ENCODE data around the gene LMOD1. TPM values are rescaled to one million over a fixed set of nuclear protein-coding genes. Genes with fewer than 3 reads are reported as not detected.
"Not testable (repeated sequence)": the region's sequence is repeated elsewhere in the genome, so short reads cannot be mapped to it uniquely, and the experiment has no call there.

The LMOD1 gene
- polyA plus RNA-seq, 3 donors from 2014 or later: not detected

DNA sequence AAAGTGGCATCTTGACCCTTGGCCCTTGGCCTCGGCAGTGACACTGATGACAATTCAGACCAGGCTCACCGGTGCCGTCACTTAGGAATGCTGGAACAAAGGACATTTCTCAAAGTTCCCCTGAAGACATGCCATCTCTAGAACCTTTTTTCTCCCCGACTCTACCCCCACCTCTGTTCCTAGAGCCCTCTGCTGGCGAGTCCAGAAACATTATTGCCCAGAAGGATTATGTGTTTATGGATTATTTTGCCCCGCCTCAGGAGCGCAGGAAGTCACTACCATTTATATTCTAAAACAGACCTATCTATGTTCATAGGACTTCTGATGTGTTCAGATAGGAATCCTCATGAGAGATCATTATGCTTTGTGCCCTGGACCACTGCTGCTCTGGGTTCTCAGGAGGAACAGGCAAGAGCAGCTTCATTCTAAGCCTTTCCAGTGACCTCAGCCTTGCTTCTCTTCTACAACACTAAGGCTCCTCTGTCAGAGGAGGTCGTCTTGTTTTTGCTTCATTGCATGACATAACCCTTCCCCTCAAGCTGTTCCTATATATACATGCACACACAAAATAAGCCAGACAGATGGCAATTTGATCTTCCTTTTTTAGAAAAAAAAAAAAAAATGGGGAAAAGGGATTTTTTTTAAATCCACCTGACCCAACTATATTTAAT is 70.1 kb downstream of the LMOD1 start:
- Mint-ChIP-seq H3K4me3 (no peak overlapping the region), H3K27me3 (ENCODE audit: low read depth in 3 of 3) (no peaks in the 10 kb centered on the region), H3K36me3 (peaks cover 21 to 39% (median 22%) of the 10 kb centered on the region in 3 donors), H3K27ac (peak overlapping the region in 2 of 6 donors; percentile 20 to 51), H3K4me1 (no peaks in the 10 kb centered on the region), H3K9me3 (no peaks in the 10 kb centered on the region)
- DNase-seq: no peak

DNA sequence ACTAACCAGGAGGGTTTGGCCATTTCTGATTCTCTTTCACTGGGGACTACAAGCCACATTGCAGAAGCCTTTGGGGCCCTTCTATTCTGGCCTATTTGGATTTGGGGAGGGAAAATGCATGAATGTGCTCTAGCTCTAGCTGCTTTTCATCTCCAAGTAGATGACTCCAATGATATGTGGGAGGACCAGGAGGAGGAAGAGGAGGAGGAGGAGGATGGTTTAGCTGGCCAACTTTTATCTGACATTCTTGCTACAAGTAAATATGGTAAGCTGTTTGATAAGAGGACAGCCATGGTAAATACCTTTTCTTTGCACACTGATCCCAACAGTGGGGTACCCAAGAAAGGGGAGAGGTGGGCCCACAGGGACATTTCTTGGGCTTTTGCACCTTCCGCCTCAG is 71.7 kb downstream of the LMOD1 start:
- no peak for DNase-seq
- no peak overlapping the region for H3K27ac Mint-ChIP-seq
- no peaks in the 10 kb centered on the region for H3K9me3 Mint-ChIP-seq
- no peaks in the 10 kb centered on the region for H3K4me1 Mint-ChIP-seq
- H3K4me3 Mint-ChIP-seq: no peak overlapping the region
- peaks cover 0 to 1% (median 0%) of the 10 kb centered on the region in 3 donors for H3K27me3 Mint-ChIP-seq (ENCODE audit: low read depth in 3 of 3)
- peaks cover 28 to 54% (median 30%) of the 10 kb centered on the region in 3 donors for H3K36me3 Mint-ChIP-seq

DNA sequence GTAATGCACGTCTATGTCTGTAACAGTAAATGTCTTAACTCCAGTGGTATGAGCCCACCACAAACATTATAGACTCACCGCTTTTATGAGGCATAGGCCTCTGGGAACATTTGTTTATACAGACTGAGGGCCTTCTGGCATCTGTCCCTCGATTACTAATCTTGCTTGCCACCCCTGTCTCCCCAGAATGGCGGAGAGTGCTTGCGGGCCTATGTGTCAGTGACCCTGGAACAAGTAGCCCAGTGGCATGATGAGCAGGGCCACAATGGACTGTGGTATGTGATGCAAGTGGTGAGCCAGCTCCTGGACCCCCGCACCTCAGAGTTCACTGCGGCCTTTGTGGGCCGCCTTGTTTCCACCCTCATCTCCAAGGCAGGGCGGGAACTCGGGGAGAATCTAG is 76.0 kb downstream of the LMOD1 start:
- Mint-ChIP-seq H3K27ac (no peak overlapping the region), H3K4me1 (no peaks in the 10 kb centered on the region), H3K9me3 (no peaks in the 10 kb centered on the region), H3K36me3 (peaks cover 32 to 63% (median 34%) of the 10 kb centered on the region in 3 donors), H3K4me3 (no peak overlapping the region), H3K27me3 (ENCODE audit: low read depth in 3 of 3) (peaks cover 0 to 1% (median 0%) of the 10 kb centered on the region in 3 donors)
- DNase-seq: no peak

DNA sequence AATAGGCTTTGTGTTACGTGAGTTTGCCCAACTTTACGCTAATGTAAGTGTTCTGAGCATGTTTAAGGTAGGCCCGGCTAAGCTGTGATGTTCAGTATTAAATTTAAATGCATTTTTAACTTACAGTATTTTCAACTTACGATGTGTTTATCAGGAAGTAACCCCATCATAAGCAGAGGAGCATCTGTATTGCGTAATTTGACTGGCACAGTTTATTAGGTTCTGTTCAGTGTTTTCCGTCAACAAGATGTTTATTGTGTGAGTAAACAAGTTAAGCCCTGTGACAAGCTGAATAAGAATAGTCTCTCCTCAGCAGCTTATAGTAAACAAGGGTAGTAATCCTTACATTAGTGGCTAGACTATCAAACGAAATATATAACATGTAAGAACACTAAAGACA is 84.9 kb downstream of the LMOD1 start:
- Mint-ChIP-seq H3K4me3 (no peak overlapping the region), H3K36me3 (peaks cover 25 to 45% (median 29%) of the 10 kb centered on the region in 3 donors), H3K27ac (no peak overlapping the region), H3K9me3 (no peaks in the 10 kb centered on the region), H3K4me1 (no peaks in the 10 kb centered on the region), H3K27me3 (ENCODE audit: low read depth in 3 of 3) (no peaks in the 10 kb centered on the region)
- DNase-seq: no peak

DNA sequence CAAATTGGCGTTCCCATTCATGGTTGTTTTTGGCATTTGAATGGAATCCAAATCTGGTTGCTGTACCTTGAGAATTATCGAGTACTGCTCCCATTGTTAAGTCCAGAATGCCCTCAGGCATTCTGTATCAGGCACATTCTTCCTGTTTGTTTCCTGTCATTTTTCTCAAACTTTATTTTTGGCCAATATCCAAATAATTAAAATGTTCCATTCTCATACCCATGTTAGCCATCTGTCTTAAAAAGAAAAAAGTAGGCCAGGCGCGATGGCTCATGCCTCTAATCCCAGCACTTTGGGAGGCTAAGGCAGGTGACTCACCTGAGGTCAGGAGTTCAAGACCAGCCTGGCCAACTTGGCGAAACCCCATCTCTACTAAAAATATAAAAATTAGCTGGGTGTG is 86.9 kb downstream of the LMOD1 start:
- Mint-ChIP-seq H3K36me3 (peaks cover 37 to 61% (median 41%) of the 10 kb centered on the region in 3 donors), H3K4me1 (no peaks in the 10 kb centered on the region), H3K9me3 (no peaks in the 10 kb centered on the region), H3K27ac (no peak overlapping the region), H3K4me3 (no peak overlapping the region), H3K27me3 (ENCODE audit: low read depth in 3 of 3) (no peaks in the 10 kb centered on the region)
- DNase-seq: no peak

DNA sequence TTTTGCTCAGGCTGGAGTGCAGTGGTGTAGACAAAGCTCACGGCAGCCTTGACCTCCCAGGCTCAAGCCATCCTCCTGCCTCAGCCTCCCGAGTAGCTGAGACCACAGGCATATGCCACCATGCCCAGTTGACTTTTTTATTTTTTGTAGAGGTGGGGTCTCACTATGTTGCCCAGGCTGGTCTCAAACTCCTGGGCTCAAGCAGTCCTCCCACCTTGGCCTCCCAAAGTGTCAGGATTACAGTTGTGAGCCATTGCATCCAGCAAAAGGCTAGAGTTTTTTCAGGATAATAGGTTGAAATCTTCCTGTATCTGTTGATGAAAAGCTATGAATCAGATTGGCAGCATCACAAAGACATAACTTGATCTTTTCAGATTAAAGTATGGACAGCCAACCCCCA is 89.6 kb downstream of the LMOD1 start:
- not testable (repeated sequence) for H3K9me3 Mint-ChIP-seq; H3K4me1 Mint-ChIP-seq; H3K27me3 Mint-ChIP-seq (ENCODE audit: low read depth in 3 of 3); H3K4me3 Mint-ChIP-seq; DNase-seq; H3K27ac Mint-ChIP-seq
- H3K36me3 Mint-ChIP-seq: peaks cover 39 to 63% (median 50%) of the 10 kb centered on the region in 3 donors

DNA sequence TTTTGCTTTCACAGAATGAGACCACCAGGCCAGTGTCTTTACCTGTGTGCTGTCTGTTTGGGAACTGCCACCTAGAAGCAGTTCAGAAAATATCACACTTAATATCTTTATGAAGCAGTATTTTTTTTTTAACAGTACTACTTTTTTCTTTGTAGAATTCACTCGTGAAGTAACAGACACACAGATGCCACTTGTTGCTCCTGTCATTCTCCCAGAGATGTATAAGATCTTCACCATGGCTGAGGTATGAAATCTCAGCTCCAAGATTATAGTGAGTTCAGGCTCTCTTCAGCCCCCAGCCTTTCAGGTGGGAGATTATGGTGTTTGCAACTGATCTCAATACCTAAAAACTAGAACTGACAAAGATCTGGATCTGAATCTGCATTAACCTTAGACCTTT is 94.4 kb downstream of the LMOD1 start:
- Mint-ChIP-seq H3K27me3 (ENCODE audit: low read depth in 3 of 3) (peaks cover 0 to 2% (median 0%) of the 10 kb centered on the region in 3 donors), H3K4me1 (peaks cover 8 to 19% of the 10 kb centered on the region in 2 donors), H3K4me3 (no peak overlapping the region), H3K36me3 (peaks cover 29 to 54% (median 34%) of the 10 kb centered on the region in 3 donors), H3K27ac (no peak overlapping the region), H3K9me3 (no peaks in the 10 kb centered on the region)
- DNase-seq: no peak

DNA sequence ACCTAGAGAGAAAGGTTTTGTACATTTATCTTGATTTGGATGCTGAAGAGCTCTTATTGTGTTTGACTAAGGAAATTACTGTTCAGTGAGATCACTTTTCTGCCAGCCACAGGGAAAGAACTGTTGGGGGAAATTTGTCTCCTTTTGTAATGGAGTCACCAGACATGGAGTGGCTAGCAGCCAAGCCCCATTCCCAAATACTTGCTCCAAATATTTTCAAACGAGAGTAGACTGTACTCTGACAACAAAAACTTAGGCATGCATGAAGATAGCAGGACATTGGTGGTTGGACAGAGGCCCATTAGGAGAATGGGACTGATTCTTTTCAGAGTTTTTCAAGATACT is 96.3 kb downstream of the LMOD1 start:
- Mint-ChIP-seq H3K4me3 (no peak overlapping the region), H3K9me3 (no peaks in the 10 kb centered on the region), H3K27ac (peak overlapping the region in 1 of 6 donors; percentile 29), H3K27me3 (ENCODE audit: low read depth in 3 of 3) (peaks cover 0 to 2% (median 0%) of the 10 kb centered on the region in 3 donors), H3K4me1 (peaks cover 13 to 31% of the 10 kb centered on the region in 2 donors), H3K36me3 (peaks cover 14 to 37% (median 22%) of the 10 kb centered on the region in 3 donors)
- no peak for DNase-seq

DNA sequence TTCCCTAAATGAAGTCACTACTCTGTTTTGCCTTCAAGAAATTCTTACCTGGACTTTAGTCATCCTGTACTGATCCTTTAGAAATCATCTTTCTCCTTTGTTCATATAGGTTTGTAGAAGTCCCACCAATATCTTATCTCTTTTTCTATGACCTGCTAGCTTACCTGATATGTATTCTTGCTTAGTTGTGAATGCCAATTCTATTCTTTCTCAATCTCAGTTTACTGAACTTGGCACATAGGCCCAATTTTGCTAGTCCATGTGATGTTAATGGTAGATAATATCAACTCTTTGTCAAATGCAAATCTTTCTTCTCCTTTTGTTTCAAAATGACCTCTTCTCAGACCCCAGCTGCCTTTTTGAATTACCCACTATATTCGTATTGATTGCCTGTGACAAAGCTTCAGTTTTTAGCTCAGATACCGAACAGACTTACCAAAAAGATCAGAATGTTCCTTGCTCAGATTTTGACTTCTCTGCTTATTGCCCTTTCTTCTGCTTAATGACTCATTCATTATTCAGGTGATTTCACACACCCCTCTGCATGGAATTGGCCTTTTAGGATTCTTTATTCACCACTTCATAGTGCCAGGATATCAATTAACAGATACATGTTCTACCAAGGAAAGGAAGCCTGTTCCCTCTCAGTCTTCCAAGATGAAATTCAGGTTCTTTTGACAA is 96.8 kb downstream of the LMOD1 start:
- Mint-ChIP-seq H3K9me3 (no peaks in the 10 kb centered on the region), H3K4me3 (no peak overlapping the region), H3K27me3 (ENCODE audit: low read depth in 3 of 3) (peaks cover 0 to 2% (median 0%) of the 10 kb centered on the region in 3 donors), H3K27ac (peak overlapping the region in 1 of 6 donors; percentile 29), H3K36me3 (peaks cover 12 to 33% (median 17%) of the 10 kb centered on the region in 3 donors), H3K4me1 (peaks cover 13 to 31% of the 10 kb centered on the region in 2 donors)
- DNase-seq: no peak

DNA sequence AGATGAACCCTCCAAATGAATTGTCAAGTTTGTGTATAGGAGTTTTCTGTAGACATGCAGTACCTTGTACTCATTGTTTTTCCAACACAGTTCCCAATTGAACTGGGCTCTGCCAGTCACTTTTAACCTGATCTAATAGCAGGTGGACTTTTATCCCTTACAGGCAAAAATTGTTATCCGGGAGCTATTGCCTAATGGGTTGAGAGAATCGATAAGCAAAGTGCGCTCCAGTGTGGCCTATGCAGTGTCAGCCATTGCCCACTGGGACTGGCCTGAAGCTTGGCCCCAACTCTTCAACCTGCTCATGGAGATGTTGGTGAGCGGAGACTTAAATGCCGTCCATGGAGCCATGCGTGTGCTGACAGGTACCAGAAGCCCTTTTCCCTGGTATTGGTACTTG is 98.1 kb downstream of the LMOD1 start:
- Mint-ChIP-seq H3K27me3 (ENCODE audit: low read depth in 3 of 3) (no peaks in the 10 kb centered on the region), H3K9me3 (no peaks in the 10 kb centered on the region), H3K4me1 (peaks cover 13 to 31% of the 10 kb centered on the region in 2 donors), H3K36me3 (peaks cover 12 to 27% (median 16%) of the 10 kb centered on the region in 3 donors), H3K4me3 (no peak overlapping the region), H3K27ac (no peak overlapping the region)
- no peak for DNase-seq

DNA sequence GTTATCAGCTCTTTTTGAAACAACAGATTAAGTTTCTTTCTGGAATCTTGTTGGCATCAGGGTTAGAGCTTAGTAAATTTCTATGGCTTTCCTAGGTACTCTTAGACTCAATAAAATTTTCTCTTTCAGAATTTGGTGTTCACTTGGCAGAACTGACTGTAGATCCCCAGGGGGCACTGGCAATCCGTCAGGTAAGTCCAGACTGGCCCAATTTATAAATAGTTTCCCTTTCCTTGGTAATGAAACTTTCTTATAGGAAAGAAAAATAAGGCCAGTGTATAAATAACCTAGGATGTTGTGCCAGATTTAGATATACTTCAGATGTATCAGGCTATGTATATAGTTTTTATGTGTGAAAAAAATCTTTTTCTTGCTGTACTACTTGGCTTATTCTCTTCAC is 99.2 kb downstream of the LMOD1 start:
- no peak for DNase-seq
- peak overlapping the region in 3 of 6 donors; percentile 7 to 21 (median 17) for H3K27ac Mint-ChIP-seq
- H3K36me3 Mint-ChIP-seq: peaks cover 7 to 20% (median 10%) of the 10 kb centered on the region in 3 donors
- peaks cover 13 to 41% of the 10 kb centered on the region in 2 donors for H3K4me1 Mint-ChIP-seq
- no peak overlapping the region for H3K4me3 Mint-ChIP-seq
- H3K9me3 Mint-ChIP-seq: no peaks in the 10 kb centered on the region
- H3K27me3 Mint-ChIP-seq (ENCODE audit: low read depth in 3 of 3): no peaks in the 10 kb centered on the region

Other genes starting within 250 kb of the LMOD1 start
- gene IPO9, start 117.4 kb downstream of the LMOD1 start, polyA plus RNA-seq: 10 to 100 TPM in 2 of 3 donors, 1 to 10 TPM in 1; 4.9 to 31.5 (median 16.3) TPM
- gene SHISA4, start 57.6 kb downstream of the LMOD1 start, polyA plus RNA-seq: 1 to 10 TPM in 2 of 3 donors, under 1 TPM in 1; 0.83 to 4.7 (median 1.1) TPM
- 10 to 100 TPM; 34.3 to 42.9 (median 34.7) TPM for gene TIMM17A, start 9.0 kb upstream of the LMOD1 start, polyA plus RNA-seq
- 10 to 100 TPM; 35.6 to 61.6 (median 57.8) TPM for gene RNPEP, start 36.1 kb upstream of the LMOD1 start, polyA plus RNA-seq
- gene ELF3, start 64.0 kb upstream of the LMOD1 start, polyA plus RNA-seq: under 1 TPM in 1 of 3 donors, not detected in 2; 0.26 TPM
- gene GPR37L1, start 176.4 kb upstream of the LMOD1 start, polyA plus RNA-seq: under 1 TPM in 2 of 3 donors, not detected in 1; 0.10 to 0.16 TPM
- 10 to 100 TPM in 2 of 3 donors, 1 to 10 TPM in 1; 9.7 to 15.0 (median 11.0) TPM for gene ARL8A, start 198.2 kb upstream of the LMOD1 start, polyA plus RNA-seq
- gene PTPN7, start 214.1 kb upstream of the LMOD1 start, polyA plus RNA-seq: 100 to 1,000 TPM in 1 of 3 donors, 10 to 100 TPM in 2; 55.4 to 126 (median 58.4) TPM
- gene LGR6, start 247.3 kb upstream of the LMOD1 start, polyA plus RNA-seq: 10 to 100 TPM; 10.9 to 26.8 (median 21.1) TPM